T-helper 2 cell treated with Interferon-gamma antibody and Interleukin-4, amounts not matched to agents 5 μg/mL and 100 μg/mL, for 36 hours (primary cell): Measurements from ENCODE around the gene CA11.

Source experiments
- DNase-seq: peaks from one replicate; pipeline ENCODE4 v3.0.0; 2021; ENCODE audit warnings: low spot score
- H3K27ac Mint-ChIP-seq: one replicate; pipeline ENCODE4 v1.8.0; 2021; ENCODE audit warnings: mild to moderate bottlenecking, mixed read lengths
- H3K27me3 Mint-ChIP-seq: one replicate; pipeline ENCODE4 v1.8.0; 2021; ENCODE audit warnings: low read depth, mixed read lengths
- H3K36me3 Mint-ChIP-seq: one replicate; pipeline ENCODE4 v1.8.0; 2021; ENCODE audit warnings: low read depth, mixed read lengths
- H3K4me1 Mint-ChIP-seq: one replicate; pipeline ENCODE4 v1.8.0; 2021; ENCODE audit warnings: low read depth, mixed read lengths
- H3K4me3 Mint-ChIP-seq: one replicate; pipeline ENCODE4 v1.8.0; 2022; ENCODE audit warnings: mild to moderate bottlenecking, moderate library complexity, mixed read lengths
- H3K9me3 Mint-ChIP-seq: one replicate; pipeline ENCODE4 v1.8.0; 2021; ENCODE audit warnings: mixed read lengths

CA11 gene

DNA sequence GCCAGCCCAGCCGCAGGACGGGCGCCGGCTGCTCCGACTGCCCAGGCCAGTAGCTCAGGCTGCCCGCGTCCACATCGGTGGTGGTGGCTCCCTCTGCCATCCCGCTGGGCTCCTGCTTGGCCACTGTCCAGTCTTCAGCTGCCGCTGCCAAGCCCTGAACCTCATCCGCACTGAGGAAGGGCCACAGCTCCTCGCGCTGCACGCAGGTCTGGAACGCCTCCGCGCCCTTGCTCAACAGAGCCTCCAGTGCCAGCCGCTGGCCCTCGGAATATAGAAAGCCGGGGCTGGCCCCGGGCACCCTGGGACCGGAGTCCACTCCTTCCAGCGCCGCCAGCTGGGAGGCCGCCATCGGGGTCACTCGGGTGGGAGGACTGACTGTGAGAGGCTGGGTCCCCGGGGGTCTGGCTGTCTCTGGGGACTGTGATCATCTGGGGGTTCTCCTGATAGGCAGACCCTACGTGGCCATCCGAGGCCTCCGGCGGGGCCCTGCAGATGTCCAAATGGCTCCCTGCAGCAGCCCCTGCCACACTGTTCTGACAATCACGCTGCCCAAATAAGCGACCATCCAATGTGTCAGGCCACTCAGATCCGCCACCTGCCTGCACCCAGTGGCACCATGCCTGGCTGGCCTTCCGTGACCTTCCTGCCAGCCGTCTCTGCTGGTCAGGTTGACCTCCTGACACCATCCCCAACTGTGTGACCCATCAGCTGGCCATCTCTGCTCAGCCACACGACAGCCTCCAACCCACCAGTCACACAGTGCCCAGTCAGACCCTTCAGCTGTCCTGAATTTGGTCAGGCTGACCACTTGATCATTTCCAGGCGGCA is 32.7 kb downstream of the CA11 start:
- Mint-ChIP-seq H3K9me3 (no peaks in the 10 kb centered on the region), H3K36me3 (peaks cover 32% of the 10 kb centered on the region), H3K27ac (no peak overlapping the region), H3K4me3 (no peak overlapping the region), H3K27me3 (no peaks in the 10 kb centered on the region), H3K4me1 (peaks cover 15% of the 10 kb centered on the region)
- DNase-seq = no peak

DNA sequence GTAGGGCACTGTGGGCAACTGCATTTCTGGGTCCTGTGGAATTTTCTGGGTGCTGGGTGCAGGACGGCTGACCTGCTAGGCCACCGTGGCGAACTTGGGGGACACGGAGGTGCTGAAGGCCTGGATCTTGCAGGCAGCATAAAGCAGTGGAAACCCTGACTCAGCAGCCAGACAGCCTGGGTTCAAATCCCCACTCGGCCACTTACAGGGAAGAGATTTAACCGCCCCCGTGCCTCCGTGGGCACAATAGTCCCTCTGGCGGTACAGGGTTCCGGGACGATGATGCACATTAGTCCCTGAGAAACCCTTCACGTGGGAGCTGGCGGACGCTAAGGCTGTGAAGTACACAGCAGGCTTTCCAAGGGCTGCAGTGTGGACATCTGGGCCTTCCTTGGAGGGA is 34.1 kb downstream of the CA11 start:
- no peaks in the 10 kb centered on the region for H3K9me3 Mint-ChIP-seq
- H3K27ac Mint-ChIP-seq = no peak overlapping the region
- H3K4me1 Mint-ChIP-seq = peaks cover 10% of the 10 kb centered on the region
- no peak overlapping the region for H3K4me3 Mint-ChIP-seq
- H3K27me3 Mint-ChIP-seq = no peaks in the 10 kb centered on the region
- no peak for DNase-seq
- peaks cover 18% of the 10 kb centered on the region for H3K36me3 Mint-ChIP-seq

GRCh38 chr19:48609571-48610108 is 36.3 kb downstream of the CA11 start:
- Mint-ChIP-seq H3K4me1 (peaks cover 4% of the 10 kb centered on the region), H3K27ac (no peak overlapping the region), H3K36me3 (no peaks in the 10 kb centered on the region)

GRCh38 chr19:48608798-48609263 is 37.2 kb downstream of the CA11 start:
- H3K4me1 Mint-ChIP-seq = peaks cover 4% of the 10 kb centered on the region
- H3K36me3 Mint-ChIP-seq = no peaks in the 10 kb centered on the region
- H3K4me3 Mint-ChIP-seq = no peak overlapping the region

More at GRCh38 chr19:48609571-48610108, 36.3 kb downstream of the CA11 start:
- H3K9me3 Mint-ChIP-seq = no peaks in the 10 kb centered on the region
- no peak for DNase-seq
- no peaks in the 10 kb centered on the region for H3K27me3 Mint-ChIP-seq
- H3K4me3 Mint-ChIP-seq = no peak overlapping the region

GRCh38 chr19:48607359-48607755 is 38.6 kb downstream of the CA11 start:
- Mint-ChIP-seq H3K27me3 (no peaks in the 10 kb centered on the region), H3K9me3 (no peaks in the 10 kb centered on the region)
- no peak for DNase-seq

More at GRCh38 chr19:48608798-48609263, 37.2 kb downstream of the CA11 start:
- Mint-ChIP-seq H3K27me3 (no peaks in the 10 kb centered on the region), H3K9me3 (no peaks in the 10 kb centered on the region), H3K27ac (peak overlapping the region; percentile 55)
- DNase-seq = no peak

GRCh38 chr19:48606463-48607358 is 39.3 kb downstream of the CA11 start, which contains the start of gene SPACA4:
Gene SPACA4, plus strand, starts transcription at chr19:48606742. Its CDS starts 237 bp downstream, at chr19:48606979.
- no peak for DNase-seq
- Mint-ChIP-seq H3K4me3 (no peak within 1 kb of the TSS), H3K27me3 (no peaks in the 10 kb centered on the region), H3K27ac (no peak within 1 kb of the TSS), H3K4me1 (peaks cover 4% of the 10 kb centered on the region), H3K36me3 (no peaks in the 10 kb centered on the region), H3K9me3 (no peaks in the 10 kb centered on the region)

More at GRCh38 chr19:48607359-48607755, 38.6 kb downstream of the CA11 start:
- Mint-ChIP-seq H3K36me3 (no peaks in the 10 kb centered on the region), H3K4me3 (no peak overlapping the region), H3K4me1 (peaks cover 4% of the 10 kb centered on the region), H3K27ac (no peak overlapping the region)

DNA sequence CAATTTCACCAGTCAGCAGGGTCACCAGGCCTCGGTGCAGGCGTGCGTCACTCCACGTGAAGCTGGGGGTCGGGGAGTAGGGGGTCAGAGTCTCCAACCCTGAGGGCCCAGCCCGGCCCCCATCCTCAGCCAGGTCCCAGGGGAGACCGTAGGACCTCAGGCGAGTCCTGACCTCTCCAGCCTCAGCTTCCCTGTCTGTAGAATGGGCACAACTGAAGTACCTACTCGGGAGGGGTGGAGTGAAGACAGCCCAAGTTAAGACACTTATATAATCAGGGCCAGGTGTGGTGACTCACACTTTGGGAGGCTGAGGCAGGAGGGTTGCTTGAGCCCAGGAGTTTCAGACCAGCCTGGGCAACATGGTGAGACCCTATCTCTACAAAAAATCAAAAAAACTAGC is 42.1 kb downstream of the CA11 start:
- peaks cover 3% of the 10 kb centered on the region for H3K4me1 Mint-ChIP-seq
- no peaks in the 10 kb centered on the region for H3K36me3 Mint-ChIP-seq
- no peaks in the 10 kb centered on the region for H3K27me3 Mint-ChIP-seq
- H3K4me3 Mint-ChIP-seq = no peak overlapping the region
- H3K9me3 Mint-ChIP-seq = no peaks in the 10 kb centered on the region
- no peak overlapping the region for H3K27ac Mint-ChIP-seq
- DNase-seq = no peak

DNA sequence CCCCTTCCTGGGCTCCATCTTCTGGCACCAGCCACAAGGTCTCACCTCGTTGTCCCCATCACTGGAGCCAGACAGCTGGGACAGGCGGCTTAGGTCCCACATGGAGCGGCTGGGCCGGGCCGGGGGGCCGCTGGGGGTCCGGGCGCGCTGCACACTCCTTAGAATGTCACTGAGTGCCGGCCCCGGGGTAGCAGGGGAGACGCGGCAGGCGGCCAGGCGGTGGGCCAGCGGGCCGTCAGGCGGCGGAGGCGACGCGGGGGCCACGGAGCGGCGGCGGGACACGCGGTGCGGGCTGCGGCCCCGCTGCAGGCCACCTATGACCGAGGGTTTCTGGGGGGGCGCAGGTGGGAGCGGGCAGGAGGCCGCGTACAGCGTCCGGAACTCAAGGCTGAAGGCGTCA is 42.5 kb downstream of the CA11 start:
- no peaks in the 10 kb centered on the region for H3K9me3 Mint-ChIP-seq
- H3K27me3 Mint-ChIP-seq = no peaks in the 10 kb centered on the region
- H3K36me3 Mint-ChIP-seq = no peaks in the 10 kb centered on the region
- H3K4me1 Mint-ChIP-seq = no peaks in the 10 kb centered on the region
- no peak overlapping the region for H3K4me3 Mint-ChIP-seq
- no peak overlapping the region for H3K27ac Mint-ChIP-seq
- DNase-seq = no peak

DNA sequence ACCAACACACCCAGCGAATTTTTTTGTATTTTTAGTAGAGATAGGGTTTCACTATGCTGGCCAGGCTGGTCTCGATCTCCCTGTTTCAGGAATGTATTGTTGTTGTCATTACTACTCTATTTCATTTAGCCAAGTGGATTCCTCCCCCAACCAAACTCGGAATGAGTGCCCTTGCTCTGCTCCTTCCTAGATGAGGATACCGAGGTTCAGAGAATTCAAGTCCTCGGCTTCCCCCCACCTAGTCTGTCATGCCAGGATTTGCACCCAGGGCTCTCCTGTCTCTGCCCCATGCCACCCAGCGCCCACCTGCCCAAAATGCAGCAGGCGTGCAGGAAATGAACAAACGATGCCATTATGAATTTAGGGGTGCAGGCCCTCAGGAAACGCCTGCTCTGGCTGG is 43.0 kb downstream of the CA11 start:
- no peak for DNase-seq
- Mint-ChIP-seq H3K27ac (no peak overlapping the region), H3K36me3 (no peaks in the 10 kb centered on the region), H3K4me3 (no peak overlapping the region), H3K9me3 (no peaks in the 10 kb centered on the region), H3K27me3 (no peaks in the 10 kb centered on the region), H3K4me1 (no peaks in the 10 kb centered on the region)

- no peak for DNase-seq
- Mint-ChIP-seq H3K27me3 (no peaks in the 10 kb centered on the region), H3K27ac (no peak overlapping the region), H3K4me1 (peaks cover 2% of the 10 kb centered on the region), H3K4me3 (no peak overlapping the region), H3K36me3 (no peaks in the 10 kb centered on the region), H3K9me3 (no peaks in the 10 kb centered on the region)
These were observed 45.1 kb downstream of the CA11 start for GRCh38 chr19:48600679-48601417.

GRCh38 chr19:48598996-48599700 is 46.8 kb downstream of the CA11 start:
- Mint-ChIP-seq H3K4me1 (peaks cover 4% of the 10 kb centered on the region), H3K27me3 (no peaks in the 10 kb centered on the region)
- no peak for DNase-seq

GRCh38 chr19:48596679-48597465 is 49.1 kb downstream of the CA11 start:
- no peaks in the 10 kb centered on the region for H3K36me3 Mint-ChIP-seq
- peaks cover 4% of the 10 kb centered on the region for H3K4me1 Mint-ChIP-seq
- H3K9me3 Mint-ChIP-seq = no peaks in the 10 kb centered on the region
- peak overlapping the region; percentile 77 for H3K27ac Mint-ChIP-seq
- H3K4me3 Mint-ChIP-seq = peak overlapping the region; percentile 75
- H3K27me3 Mint-ChIP-seq = no peaks in the 10 kb centered on the region
- peak; percentile 36 for DNase-seq

More at GRCh38 chr19:48598996-48599700, 46.8 kb downstream of the CA11 start:
- Mint-ChIP-seq H3K27ac (no peak overlapping the region), H3K4me3 (no peak overlapping the region), H3K36me3 (no peaks in the 10 kb centered on the region), H3K9me3 (no peaks in the 10 kb centered on the region)
